ENCODE results near the gene CDC34. TPM values are rescaled to one million over a fixed set of nuclear protein-coding genes. Genes with fewer than 3 reads are reported as not detected.

The CDC34 gene
- total RNA-seq, 2 experiments from 2014 or later: 38.5 to 43.4 TPM

GRCh38 chr19:483332-484072 lies 48.1 kb upstream of the CDC34 start:
- no peak for DNase-seq
- no peak for TF ChIP-seq CTCF (IDR thresholded peaks at IDR 0.05)
- no peak for ATAC-seq (ENCODE audit: poor library complexity)
- Mint-ChIP-seq H3K36me3 (ENCODE audit: low read depth) (peaks cover 10% of the 10 kb centered on the region), H3K4me3 (peak overlapping the region; percentile 63), H3K9me3 (no peaks in the 10 kb centered on the region), H3K4me1 (ENCODE audit: low read depth) (peaks cover 9% of the 10 kb centered on the region), H3K27me3 (peaks cover 25% of the 10 kb centered on the region), H3K27ac (peak overlapping the region; percentile 64)
- POLR2A ChIA-PET: no interaction called here
- Histone ChIP-seq H3K27ac (ENCODE audit: low read depth in 1 of 2, low read length in 2 of 2) (no peak overlapping the region), H3K9me3 (ENCODE audit: control insufficient read depth in 1 of 2, insufficient read depth in 1 of 2, low read length in 2 of 2) (peaks cover 5 to 31% of the 10 kb centered on the region in 2 experiments), H3K36me3 (ENCODE audit: insufficient read depth, low read length) (no peaks in the 10 kb centered on the region), H3K4me3 (ENCODE audit: low read length) (no peak overlapping the region), H3K27me3 (ENCODE audit: control insufficient read depth in 1 of 2, insufficient read depth in 2 of 2, low read length in 2 of 2) (peaks cover 10 to 11% of the 10 kb centered on the region in 2 experiments), H3K4me1 (ENCODE audit: insufficient read depth, low read length) (peaks cover 11% of the 10 kb centered on the region)
- intact Hi-C loops (cut with DNase I, micrococcal nuclease): no loop called here
- CTCF ChIA-PET: no interaction called here

GRCh38 chr19:484494-484893 lies 47.1 kb upstream of the CDC34 start:
- Mint-ChIP-seq H3K4me1 (ENCODE audit: low read depth) (peaks cover 9% of the 10 kb centered on the region), H3K36me3 (ENCODE audit: low read depth) (peaks cover 10% of the 10 kb centered on the region), H3K9me3 (no peaks in the 10 kb centered on the region), H3K27ac (no peak overlapping the region), H3K4me3 (no peak overlapping the region), H3K27me3 (peaks cover 25% of the 10 kb centered on the region)
- TF ChIP-seq CTCF (IDR thresholded peaks at IDR 0.05): no peak
- H3K27me3 ChIP-seq (ENCODE audit: control insufficient read depth in 1 of 2, insufficient read depth in 2 of 2, low read length in 2 of 2): peaks cover 10 to 11% of the 10 kb centered on the region in 2 experiments
- DNase-seq: no peak
- intact Hi-C loops (cut with DNase I, micrococcal nuclease): no loop called here
- ChIA-PET CTCF (no interaction called here), POLR2A (no interaction called here)
- no peaks in the 10 kb centered on the region for H3K36me3 ChIP-seq (ENCODE audit: insufficient read depth, low read length)
- ATAC-seq (ENCODE audit: poor library complexity): no peak
- peaks cover 16% of the 10 kb centered on the region for H3K4me1 ChIP-seq (ENCODE audit: insufficient read depth, low read length)
- H3K27ac ChIP-seq (ENCODE audit: low read depth in 1 of 2, low read length in 2 of 2): no peak overlapping the region
- peaks cover 5 to 31% of the 10 kb centered on the region in 2 experiments for H3K9me3 ChIP-seq (ENCODE audit: control insufficient read depth in 1 of 2, insufficient read depth in 1 of 2, low read length in 2 of 2)
- no peak overlapping the region for H3K4me3 ChIP-seq (ENCODE audit: low read length)

DNA sequence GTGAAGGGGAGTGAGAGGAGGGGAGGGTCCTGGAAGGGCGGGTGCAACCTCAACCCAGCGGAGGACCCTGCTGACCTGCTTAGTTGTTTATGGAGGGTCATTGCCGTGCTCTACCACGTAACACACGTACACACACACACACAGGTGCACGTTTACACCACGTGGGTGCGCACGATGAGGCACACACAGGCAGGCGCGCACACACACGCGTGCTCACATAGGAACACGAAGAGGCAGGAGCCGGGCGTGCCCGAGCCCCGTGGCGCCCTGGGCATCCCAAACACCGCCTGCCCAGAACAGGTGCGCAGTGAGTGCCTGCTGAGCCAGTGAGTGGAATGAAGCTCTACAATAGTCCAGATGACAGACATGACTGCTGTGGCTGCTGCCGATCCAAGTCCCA lies 46.5 kb upstream of the CDC34 start:
- peaks cover 5 to 28% of the 10 kb centered on the region in 2 experiments for H3K9me3 ChIP-seq (ENCODE audit: control insufficient read depth in 1 of 2, insufficient read depth in 1 of 2, low read length in 2 of 2)
- peaks cover 5% of the 10 kb centered on the region for H3K4me1 Mint-ChIP-seq (ENCODE audit: low read depth)
- H3K36me3 ChIP-seq (ENCODE audit: insufficient read depth, low read length): no peaks in the 10 kb centered on the region
- peaks cover 6% of the 10 kb centered on the region for H3K36me3 Mint-ChIP-seq (ENCODE audit: low read depth)
- ATAC-seq (ENCODE audit: poor library complexity): no peak
- no peak overlapping the region for H3K27ac ChIP-seq (ENCODE audit: low read depth in 1 of 2, low read length in 2 of 2)
- TF ChIP-seq CTCF (IDR thresholded peaks at IDR 0.05): no peak
- CTCF ChIA-PET: no interaction called here
- H3K4me3 Mint-ChIP-seq: no peak overlapping the region
- H3K4me1 ChIP-seq (ENCODE audit: insufficient read depth, low read length): peaks cover 15% of the 10 kb centered on the region
- no peak overlapping the region for H3K4me3 ChIP-seq (ENCODE audit: low read length)
- DNase-seq: no peak
- intact Hi-C loops (cut with DNase I, micrococcal nuclease): loop anchor here in 1 of 2 experiments (5.0 kb wide), 1 partner anchor 143 kb away; the partner anchor contains the start of gene MIER2
- H3K27me3 ChIP-seq (ENCODE audit: control insufficient read depth in 1 of 2, insufficient read depth in 2 of 2, low read length in 2 of 2): peaks cover 10 to 11% of the 10 kb centered on the region in 2 experiments
- H3K9me3 Mint-ChIP-seq: no peaks in the 10 kb centered on the region
- peaks cover 20% of the 10 kb centered on the region for H3K27me3 Mint-ChIP-seq
- POLR2A ChIA-PET: no interaction called here
- H3K27ac Mint-ChIP-seq: no peak overlapping the region
